GM12874 (cell line): ENCODE measurements around the gene PRR23A.

Source experiments
- CTCF ChIP-seq: IDR thresholded peaks from 2 replicates; pipeline ENCODE4 v1.5.1; 2011; ENCODE audit warnings: low read depth, mild to moderate bottlenecking, control low read depth, low read length, moderate library complexity; ENCODE audit not compliant: insufficient read depth

The PRR23A gene

GRCh38 chr3:138985932-138986331 lies 20.1 kb downstream of the PRR23A start:
- no peak for TF ChIP-seq CTCF

- no peak for TF ChIP-seq CTCF
Observed at GRCh38 chr3:138984816-138985215, 21.3 kb downstream of the PRR23A start.

GRCh38 chr3:138976047-138976446 lies 30.0 kb downstream of the PRR23A start:
- no peak for TF ChIP-seq CTCF

- TF ChIP-seq CTCF, result no peak
Observed at GRCh38 chr3:138975351-138975750, 30.7 kb downstream of the PRR23A start.

- no peak for TF ChIP-seq CTCF
Observed at GRCh38 chr3:138974462-138974861, 31.6 kb downstream of the PRR23A start.

- no peak for TF ChIP-seq CTCF
Observed at GRCh38 chr3:138972941-138973340, 33.1 kb downstream of the PRR23A start.

- no peak for TF ChIP-seq CTCF
Observed at GRCh38 chr3:138971766-138972320, 34.2 kb downstream of the PRR23A start.

- TF ChIP-seq CTCF, result no peak
Observed at GRCh38 chr3:138964923-138965322, 41.1 kb downstream of the PRR23A start.
